NB4 (cell line): ENCODE data around the gene ZNF777.

Experiments used
- DNase-seq: peaks from one replicate; pipeline ENCODE4 v3.0.0; 2010; ENCODE audit warnings: low read depth
- H3K4me3 ChIP-seq: one replicate; pipeline ENCODE4 v1.5.1; 2011; ENCODE audit warnings: mild to moderate bottlenecking, low read depth, low read length, moderate library complexity
- MYC ChIP-seq: IDR thresholded peaks from 2 replicates; pipeline ENCODE4 v1.6.1; 2011; ENCODE audit warnings: low read depth, low read length
- POLR2A ChIP-seq: IDR thresholded peaks from 2 replicates; pipeline ENCODE4 v1.6.1; 2011; ENCODE audit warnings: mild to moderate bottlenecking; ENCODE audit not compliant: insufficient read length; ENCODE audit errors: extremely low read depth
- TF ChIP-seq, protein P1 (sequence below): IDR thresholded peaks from one replicate; pipeline ENCODE4 v1.5.1; 2012; ENCODE audit warnings: low read depth, low read length
- TF ChIP-seq, protein P2 (sequence below): IDR thresholded peaks from 2 replicates; pipeline ENCODE4 v1.6.1; 2011; ENCODE audit warnings: low read depth, low read length

ZNF777 gene

DNA sequence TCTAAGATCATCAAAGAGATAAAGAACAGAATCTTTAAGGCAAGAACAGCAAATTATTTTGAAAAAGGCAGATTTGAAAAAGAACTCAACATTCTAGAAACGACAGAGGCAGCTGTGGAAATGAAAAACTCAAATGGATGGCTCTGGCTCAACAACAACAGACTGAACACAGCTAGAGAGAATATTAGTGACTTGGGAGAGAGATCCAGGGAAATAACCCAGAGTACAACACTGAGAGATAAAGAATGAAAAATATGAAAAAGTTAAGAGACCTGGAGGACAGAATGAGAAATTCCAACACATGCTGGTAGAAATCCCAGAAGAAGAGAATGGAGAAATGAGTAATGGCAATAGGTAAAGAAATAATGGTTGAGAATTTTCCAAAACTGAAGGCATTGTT lies 17.9 kb upstream of the ZNF777 start:
- DNase-seq, result no peak
- TF ChIP-seq, protein P1, sequence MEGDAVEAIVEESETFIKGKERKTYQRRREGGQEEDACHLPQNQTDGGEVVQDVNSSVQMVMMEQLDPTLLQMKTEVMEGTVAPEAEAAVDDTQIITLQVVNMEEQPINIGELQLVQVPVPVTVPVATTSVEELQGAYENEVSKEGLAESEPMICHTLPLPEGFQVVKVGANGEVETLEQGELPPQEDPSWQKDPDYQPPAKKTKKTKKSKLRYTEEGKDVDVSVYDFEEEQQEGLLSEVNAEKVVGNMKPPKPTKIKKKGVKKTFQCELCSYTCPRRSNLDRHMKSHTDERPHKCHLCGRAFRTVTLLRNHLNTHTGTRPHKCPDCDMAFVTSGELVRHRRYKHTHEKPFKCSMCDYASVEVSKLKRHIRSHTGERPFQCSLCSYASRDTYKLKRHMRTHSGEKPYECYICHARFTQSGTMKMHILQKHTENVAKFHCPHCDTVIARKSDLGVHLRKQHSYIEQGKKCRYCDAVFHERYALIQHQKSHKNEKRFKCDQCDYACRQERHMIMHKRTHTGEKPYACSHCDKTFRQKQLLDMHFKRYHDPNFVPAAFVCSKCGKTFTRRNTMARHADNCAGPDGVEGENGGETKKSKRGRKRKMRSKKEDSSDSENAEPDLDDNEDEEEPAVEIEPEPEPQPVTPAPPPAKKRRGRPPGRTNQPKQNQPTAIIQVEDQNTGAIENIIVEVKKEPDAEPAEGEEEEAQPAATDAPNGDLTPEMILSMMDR, result no peak
- TF ChIP-seq POLR2A (no peak), MYC (no peak)
- TF ChIP-seq, protein P2, sequence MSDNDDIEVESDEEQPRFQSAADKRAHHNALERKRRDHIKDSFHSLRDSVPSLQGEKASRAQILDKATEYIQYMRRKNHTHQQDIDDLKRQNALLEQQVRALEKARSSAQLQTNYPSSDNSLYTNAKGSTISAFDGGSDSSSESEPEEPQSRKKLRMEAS, result no peak
- no peak overlapping the region for H3K4me3 ChIP-seq

DNA sequence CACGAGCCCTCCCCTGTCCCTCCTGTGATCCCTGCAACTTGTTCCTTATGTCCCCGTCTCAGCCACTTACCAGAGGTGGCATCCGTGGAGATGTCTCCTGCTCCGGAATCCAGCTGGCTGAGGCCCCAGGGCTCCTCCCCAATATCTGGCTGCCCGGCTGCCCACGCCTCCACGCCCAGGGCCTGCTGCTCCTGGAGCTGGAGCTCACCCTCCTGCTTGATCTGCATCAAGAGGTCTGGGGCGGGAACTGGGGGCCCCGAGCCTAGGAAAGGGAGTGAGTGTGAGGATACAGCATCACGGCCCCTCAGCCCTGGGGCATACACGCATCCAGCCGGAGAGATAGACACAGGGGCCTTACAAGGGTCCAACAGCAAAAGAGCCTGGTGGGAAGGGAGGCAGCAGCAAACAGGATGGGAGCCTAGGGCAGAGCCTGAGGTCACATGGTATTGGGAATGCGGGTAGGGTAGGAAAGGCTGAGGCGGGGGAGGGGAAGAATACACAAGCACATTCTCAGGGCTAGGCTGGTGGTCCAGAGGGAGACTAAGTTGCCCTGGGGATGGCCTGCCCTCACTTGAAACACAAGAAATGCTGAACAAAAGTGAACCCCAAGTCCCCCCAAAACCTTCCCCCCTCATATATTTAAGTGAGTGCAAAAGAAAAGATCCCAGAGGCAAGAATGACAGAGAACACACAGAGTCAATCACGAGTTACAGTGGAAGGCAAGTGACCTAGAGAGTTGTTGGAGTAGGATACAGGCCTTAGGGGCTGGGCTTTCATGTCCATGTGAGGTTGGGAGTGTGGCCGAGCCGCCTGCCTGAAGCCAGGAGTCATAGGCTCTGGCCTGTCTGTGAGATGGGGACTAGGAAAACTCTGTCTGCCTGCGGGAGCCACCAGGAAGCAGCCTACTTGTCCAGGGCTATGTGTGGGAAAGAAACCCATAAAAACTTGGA lies 16.9 kb upstream of the ZNF777 start:
- no peak for DNase-seq
- TF ChIP-seq MYC (no peak), POLR2A (no peak)
- TF ChIP-seq, protein P2, result no peak
- TF ChIP-seq, protein P1, result no peak
- no peak overlapping the region for H3K4me3 ChIP-seq

DNA sequence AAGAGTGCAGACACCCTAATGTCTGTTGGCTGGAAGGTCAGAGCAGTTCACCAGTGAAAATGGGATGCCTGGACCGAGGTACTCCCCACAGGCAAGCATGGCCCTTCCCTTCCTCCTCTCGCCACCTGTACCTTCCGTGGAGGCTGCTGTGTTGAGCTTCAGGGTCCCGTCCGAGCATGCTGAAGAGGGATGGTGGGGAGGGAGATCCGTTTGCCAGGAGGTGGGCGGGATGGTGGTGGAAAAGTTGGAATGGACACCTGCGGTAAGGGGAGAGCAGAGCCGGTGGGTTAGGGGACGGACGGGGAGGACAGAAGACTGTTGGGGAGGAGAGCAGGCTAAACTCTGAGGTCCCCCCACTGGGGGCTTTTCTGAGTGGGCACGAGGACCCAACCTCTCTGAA lies 15.9 kb upstream of the ZNF777 start:
- DNase-seq, result no peak
- H3K4me3 ChIP-seq, result no peak overlapping the region
- no peak for TF ChIP-seq POLR2A
- no peak for TF ChIP-seq MYC
- TF ChIP-seq, protein P2, result no peak
- TF ChIP-seq, protein P1, result no peak

DNA sequence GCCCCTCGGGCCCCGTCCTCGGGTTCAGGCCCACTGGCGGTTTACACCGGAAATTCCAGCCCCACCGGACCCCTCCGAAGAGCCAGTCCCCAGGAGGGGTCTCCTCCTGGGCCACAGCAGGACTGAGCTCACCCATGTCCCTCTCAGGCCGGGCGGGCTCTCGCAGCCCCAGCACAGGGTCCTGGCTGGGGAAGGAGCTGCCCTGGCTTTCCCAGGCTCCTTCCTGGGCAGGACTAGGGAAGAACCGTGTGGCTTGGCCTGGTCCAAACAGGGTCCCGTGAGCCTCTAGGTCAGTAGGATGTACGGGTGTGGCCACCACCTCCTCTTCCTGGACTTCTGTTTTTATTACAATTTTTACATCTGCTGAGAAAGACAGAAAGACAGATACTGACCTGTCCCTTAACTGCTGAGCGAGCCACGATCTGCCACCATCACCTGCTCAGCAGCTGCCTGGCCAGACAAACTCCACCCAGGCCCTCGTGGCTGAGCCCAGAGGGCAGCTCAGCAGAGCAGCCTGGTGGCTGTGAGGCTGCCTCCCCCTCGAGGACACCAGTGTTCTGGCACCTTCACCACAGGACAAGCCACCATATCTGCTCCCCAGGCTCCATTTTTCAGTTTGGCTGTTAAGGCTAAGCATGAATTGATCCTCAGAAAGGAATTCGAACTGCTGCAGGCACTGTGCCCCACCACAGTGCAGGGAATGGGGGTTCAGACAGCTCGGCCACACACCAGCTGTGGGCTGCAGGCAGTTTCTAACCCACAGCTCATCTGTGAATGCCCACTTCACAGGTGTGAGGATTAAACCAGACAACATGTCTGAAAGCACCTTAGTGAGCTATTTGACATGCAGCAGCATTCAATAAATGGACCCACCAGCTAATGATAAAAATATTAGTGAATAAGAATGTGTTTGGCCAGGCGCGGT lies 14.5 kb upstream of the ZNF777 start:
- H3K4me3 ChIP-seq, result no peak overlapping the region
- TF ChIP-seq, protein P2, result no peak
- no peak for DNase-seq

DNA sequence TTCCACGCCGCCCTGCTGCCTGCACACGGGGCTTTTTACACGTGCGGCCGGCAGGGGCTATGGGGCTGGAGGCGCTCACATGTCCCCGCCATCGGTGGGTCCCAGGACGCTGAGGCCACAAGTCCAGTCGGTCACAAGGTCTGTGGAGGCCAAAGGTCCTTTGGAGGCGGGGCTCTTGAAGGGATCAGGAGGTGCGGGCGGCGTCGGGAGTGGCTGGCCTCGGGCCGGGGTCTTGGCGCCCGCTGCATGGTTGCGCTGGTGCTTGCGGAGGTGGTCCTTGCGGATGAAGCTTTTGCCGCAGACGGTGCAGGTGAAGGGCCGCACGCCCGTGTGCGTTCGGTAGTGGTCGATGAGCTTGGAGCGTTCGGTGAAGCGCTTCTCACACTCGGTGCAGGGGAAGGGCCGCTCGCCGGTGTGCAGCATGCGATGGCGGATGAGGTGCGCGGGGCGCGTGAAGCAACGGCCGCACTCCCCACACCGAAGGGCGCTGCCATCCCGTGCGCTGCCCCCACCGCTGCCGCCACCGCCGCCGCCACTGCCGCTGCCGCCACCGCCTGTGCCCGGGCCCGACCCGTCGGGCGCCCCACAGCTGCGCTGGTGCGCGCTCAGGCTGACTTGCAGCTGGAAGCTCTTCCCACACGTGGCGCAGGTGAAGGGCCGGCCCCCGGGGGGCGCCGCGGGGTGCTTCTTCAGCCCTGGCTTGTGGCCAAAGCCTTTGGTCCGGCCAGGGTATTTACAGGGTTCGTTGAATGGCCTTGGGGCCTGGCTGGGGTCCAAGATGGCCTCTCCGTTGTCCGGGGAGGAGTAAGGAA lies 13.7 kb upstream of the ZNF777 start:
- TF ChIP-seq, protein P1, result peak; percentile 6
- TF ChIP-seq, protein P2, result no peak
- TF ChIP-seq MYC, result no peak
- H3K4me3 ChIP-seq, result no peak overlapping the region
- DNase-seq, result no peak
